Aorta (tissue), 5 donors: ENCODE measurements around the gene ATF6B. TPM values are rescaled to one million over a fixed set of nuclear protein-coding genes. Genes with fewer than 3 reads are reported as not detected.

Experiments used
- ATAC-seq: fragments of 200-7000 bp; cut with Tn5 transposase; one replicate; pipeline ENCODE4 v1.9.1; 2022; ENCODE audit warnings: moderate library complexity; ENCODE audit not compliant: low FRiP score
- DNase-seq, 2 donors: peaks; one replicate each; pipeline ENCODE4 v3.0.0-alpha.2; 2020
- H3K27ac ChIP-seq, 2 donors: one replicate each; pipeline ENCODE4 v1.5.1; 2013; ENCODE audit warnings: low read length in 2 of 2, mild to moderate bottlenecking in 2 of 2, moderate library complexity in 2 of 2, control low read depth in 1 of 2, inconsistent platforms in 1 of 2, low read depth in 1 of 2
- H3K27me3 ChIP-seq, 2 donors: one replicate each; pipeline ENCODE4 v1.6.1; 2013; ENCODE audit warnings: control low read depth in 1 of 2, low read length in 1 of 2, mild to moderate bottlenecking in 1 of 2, moderate library complexity in 1 of 2; ENCODE audit not compliant: insufficient read depth in 2 of 2, control insufficient read depth in 1 of 2
- H3K36me3 ChIP-seq, 2 donors: one replicate each; pipeline ENCODE4 v1.6.1; 2013; ENCODE audit warnings: control low read depth in 1 of 2, low read length in 1 of 2, mild to moderate bottlenecking in 1 of 2; ENCODE audit not compliant: insufficient read depth in 2 of 2, control insufficient read depth in 1 of 2
- H3K4me1 ChIP-seq, 2 donors: one replicate each; pipeline ENCODE4 v1.6.1; 2013; ENCODE audit warnings: low read length in 2 of 2, control low read depth in 1 of 2, mild to moderate bottlenecking in 1 of 2, moderate library complexity in 1 of 2; ENCODE audit not compliant: insufficient read depth in 2 of 2, control insufficient read depth in 1 of 2
- H3K4me3 ChIP-seq, 2 donors: one replicate each; pipeline ENCODE4 v1.5.1; 2013; ENCODE audit warnings: low read length in 2 of 2, control low read depth in 1 of 2, mild to moderate bottlenecking in 1 of 2
- H3K9me3 ChIP-seq: one replicate; pipeline ENCODE4 v1.6.1; 2013; ENCODE audit warnings: mild to moderate bottlenecking, low read length; ENCODE audit not compliant: control insufficient read depth
- WGBS, 2 donors: extraction: QIAGEN DNeasy Blood & Tissue Kit; methylation state at CpG; one replicate each; pipeline ENCODE4 v1.1.7; 2013; 5-methylcytosine and 5-hydroxymethylcytosine counted together
- intact Hi-C, 2 donors: fragments of 100-400 bp; cut with DNase I; formaldehyde crosslinking; loops; one replicate each; pipeline versions ENCODE4 v1.14.2 to v1.15.0; 2022
- polyA plus RNA-seq, 2 donors: library from polyadenylated mRNA; stranded (reverse); fragments of 200-250 nt; gene quantifications; one replicate each; pipeline ENCODE4 v1.2.3, GENCODE V29; 2013
- total RNA-seq, 2 donors: library from RNA; stranded (reverse); fragmentation: NEBNext Ultra II Directional; extraction: Animal tissue kit (Norgen Biotek cat#: 25700); gene quantifications; one replicate each; pipeline ENCODE4 v1.2.1, GENCODE V29; 2021
- donor health status: healthy with polysubstance abuse.
- donor health status: Bipolar disorder and iron deficiency.
- donor health status: DM: no; HTN: no; CAD: no.
- donor health status: DM: no; HTN: no; CAD: no.
- donor health status: DM: yes; HTN: yes; CAD: no.

The ATF6B gene
- total and polyA plus RNA-seq, 4 donors = 12.9 to 93.1 (median 73.5) TPM

DNA sequence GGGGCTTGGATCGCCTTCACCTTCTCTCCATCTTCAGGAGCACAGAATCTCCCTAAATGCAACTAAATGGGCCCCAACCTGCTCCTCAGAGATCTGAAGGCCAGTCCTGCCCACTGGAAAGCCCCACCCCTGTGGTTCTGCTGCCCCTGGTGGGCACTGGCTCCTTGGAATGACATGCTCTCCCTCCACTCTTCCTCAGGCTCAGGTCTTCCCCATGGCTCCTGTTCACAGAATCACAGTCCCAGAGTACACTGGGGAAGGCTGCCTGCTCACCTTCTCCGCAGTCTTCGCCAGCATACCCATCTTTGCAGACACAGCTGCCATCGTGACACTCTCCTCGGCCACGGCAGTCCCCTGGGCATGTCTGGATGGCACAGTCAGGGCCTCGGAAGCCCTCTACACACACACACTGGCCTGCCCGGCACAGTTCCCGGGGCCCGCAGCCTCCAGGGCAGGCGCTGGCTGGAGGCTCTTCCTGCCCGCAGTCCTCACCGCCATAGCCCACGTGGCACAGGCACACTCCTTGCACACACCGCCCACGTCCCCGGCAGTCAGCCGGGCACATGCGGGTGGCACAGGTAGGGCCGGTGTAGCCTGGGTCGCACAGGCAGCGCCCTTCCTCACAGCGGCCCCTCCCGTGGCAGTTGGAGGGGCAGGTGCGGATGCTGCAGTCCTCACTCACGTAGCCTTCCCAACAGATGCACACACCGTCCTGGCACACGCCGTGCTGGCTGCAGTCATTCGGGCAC is 32.5 kb downstream of the ATF6B start:
- peak; percentile 9 for ATAC-seq
- Histone ChIP-seq H3K27me3 (no peaks in the 10 kb centered on the region), H3K4me1 (peaks cover 0 to 4% of the 10 kb centered on the region in 2 donors), H3K27ac (no peak overlapping the region), H3K36me3 (no peaks in the 10 kb centered on the region), H3K9me3 (no peaks in the 10 kb centered on the region), H3K4me3 (no peak overlapping the region)
- intact Hi-C loops = no loop called here
- 79 to 85% methylated on average over 30 of the region's 30 CpGs for whole genome bisulfite sequencing, 2 donors
- DNase-seq = no peak

DNA sequence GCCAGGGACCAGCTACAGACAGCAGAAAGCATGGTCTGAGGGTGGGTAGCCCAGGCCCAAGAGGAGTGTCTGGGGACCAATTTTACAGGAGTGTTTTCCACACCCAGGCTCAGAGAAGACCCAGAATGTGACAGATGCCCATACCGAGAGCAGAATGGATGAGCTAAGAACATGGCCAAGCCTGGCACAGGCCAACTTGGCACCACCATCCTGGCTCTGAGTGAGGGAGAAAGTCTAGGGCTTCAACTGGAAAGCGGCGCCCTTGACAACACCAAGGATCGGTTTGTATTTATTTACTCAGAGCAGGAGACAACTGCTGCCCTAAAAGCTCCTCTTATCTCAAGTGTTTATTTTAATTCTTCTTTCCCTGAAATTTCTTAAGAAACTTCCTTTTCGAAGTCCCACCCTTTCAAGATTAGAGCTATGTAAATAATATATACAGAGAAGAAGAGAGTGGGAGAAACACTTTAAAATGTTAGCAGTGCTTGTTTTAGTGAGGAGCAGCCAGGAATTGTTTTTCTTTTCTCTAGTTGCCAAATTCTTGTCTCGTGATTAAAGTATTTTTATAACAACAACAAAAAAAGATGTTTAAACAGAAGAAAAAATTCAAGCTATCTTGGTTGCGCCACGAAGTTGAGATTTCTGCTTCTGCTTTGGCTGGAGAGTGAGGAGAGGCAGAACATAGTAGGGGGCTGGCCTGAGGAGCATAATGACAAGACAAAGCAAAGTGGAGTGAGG is 35.1 kb downstream of the ATF6B start:
- Histone ChIP-seq H3K4me1 (peaks cover 0 to 4% of the 10 kb centered on the region in 2 donors), H3K4me3 (no peak overlapping the region), H3K27me3 (no peaks in the 10 kb centered on the region), H3K27ac (peak overlapping the region; percentile 52 to 78), H3K9me3 (no peaks in the 10 kb centered on the region), H3K36me3 (no peaks in the 10 kb centered on the region)
- WGBS, 2 donors = 3 to 6% methylated on average over 8 of the region's 8 CpGs
- DNase-seq (peak; percentile 74 to 80), ATAC-seq (peak; percentile 56)
- intact Hi-C loops = loop anchor here in 1 of 2 donors (2.0 kb wide), 1 partner anchor 14 kb away; no protein-coding TSS in a partner anchor

DNA sequence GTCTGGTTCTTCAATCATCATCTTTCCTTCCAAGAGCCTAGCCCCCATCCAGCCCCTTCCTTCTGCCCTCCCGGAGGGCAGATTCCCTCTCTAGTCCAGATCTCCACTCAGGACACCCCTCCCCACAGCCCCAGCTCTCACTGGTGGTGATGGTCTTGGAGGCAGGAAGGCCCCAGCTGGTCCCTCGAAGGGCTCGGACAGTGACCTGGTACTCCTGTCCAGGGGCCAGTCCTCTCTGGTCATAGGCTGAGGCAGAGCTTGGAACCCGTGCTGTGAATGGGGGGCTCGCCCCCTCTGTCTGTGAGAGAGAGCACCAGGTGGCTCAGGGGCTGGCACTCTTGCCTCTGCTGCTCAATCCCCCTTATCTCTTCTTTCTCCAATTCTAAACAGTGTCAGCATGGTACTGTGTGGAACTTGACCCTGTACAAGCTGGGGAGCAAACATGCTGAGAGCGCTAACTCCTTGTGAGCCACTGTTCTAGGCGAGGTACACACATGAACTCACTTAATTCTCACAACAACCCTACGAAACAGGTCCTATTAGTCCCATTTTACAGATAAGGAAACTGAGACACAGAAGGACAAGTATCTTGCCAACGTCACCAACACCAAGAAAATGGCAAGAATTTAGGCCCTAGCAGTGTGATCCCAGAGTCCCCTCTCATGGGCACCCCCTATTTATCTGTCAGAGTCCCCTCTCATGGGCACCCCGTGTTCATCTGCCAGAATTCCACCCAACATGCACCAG is 38.8 kb downstream of the ATF6B start:
- intact Hi-C loops = no loop called here
- 91 to 92% methylated on average over 10 of the region's 10 CpGs for WGBS, 2 donors
- Histone ChIP-seq H3K4me3 (no peak overlapping the region), H3K27ac (no peak overlapping the region), H3K27me3 (no peaks in the 10 kb centered on the region), H3K9me3 (no peaks in the 10 kb centered on the region), H3K36me3 (no peaks in the 10 kb centered on the region), H3K4me1 (peaks cover 0 to 4% of the 10 kb centered on the region in 2 donors)
- DNase-seq (no peak), ATAC-seq (no peak)

DNA sequence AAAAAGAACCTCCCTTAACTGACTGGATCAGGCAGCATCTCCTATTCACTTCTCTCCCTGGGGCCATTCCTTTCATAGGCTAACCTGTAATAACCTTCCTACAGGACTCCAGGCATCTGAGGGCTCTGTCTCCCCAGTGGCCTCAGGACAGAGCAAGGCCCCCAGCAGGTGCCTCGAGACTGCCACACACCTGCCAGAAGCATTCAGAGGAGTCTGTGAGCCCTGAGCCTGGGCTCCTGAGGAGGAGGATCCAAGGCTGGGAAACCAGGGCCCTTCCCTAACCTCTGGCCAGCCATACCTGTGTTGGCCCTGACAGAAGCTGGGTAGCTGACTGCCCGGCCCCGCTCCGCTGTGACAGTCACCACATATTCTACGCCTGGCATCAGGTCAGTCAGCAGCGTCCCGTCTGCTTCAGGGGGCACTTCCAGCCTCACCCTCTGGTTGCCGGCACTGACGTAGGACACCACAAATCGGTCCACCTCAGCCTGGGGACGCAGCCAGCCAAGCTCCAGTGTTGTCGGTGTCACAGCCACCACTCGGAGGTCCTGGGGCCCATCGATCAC is 39.5 kb downstream of the ATF6B start:
- no peaks in the 10 kb centered on the region for H3K27me3 ChIP-seq
- no peak overlapping the region for H3K27ac ChIP-seq
- intact Hi-C loops = no loop called here
- peaks cover 0 to 1% of the 10 kb centered on the region in 2 donors for H3K36me3 ChIP-seq
- no peak for ATAC-seq
- no peak for DNase-seq
- no peaks in the 10 kb centered on the region for H3K9me3 ChIP-seq
- WGBS, 2 donors = 94% methylated on average over 14 of the region's 14 CpGs
- H3K4me3 ChIP-seq = no peak overlapping the region
- peaks cover 0 to 4% of the 10 kb centered on the region in 2 donors for H3K4me1 ChIP-seq

DNA sequence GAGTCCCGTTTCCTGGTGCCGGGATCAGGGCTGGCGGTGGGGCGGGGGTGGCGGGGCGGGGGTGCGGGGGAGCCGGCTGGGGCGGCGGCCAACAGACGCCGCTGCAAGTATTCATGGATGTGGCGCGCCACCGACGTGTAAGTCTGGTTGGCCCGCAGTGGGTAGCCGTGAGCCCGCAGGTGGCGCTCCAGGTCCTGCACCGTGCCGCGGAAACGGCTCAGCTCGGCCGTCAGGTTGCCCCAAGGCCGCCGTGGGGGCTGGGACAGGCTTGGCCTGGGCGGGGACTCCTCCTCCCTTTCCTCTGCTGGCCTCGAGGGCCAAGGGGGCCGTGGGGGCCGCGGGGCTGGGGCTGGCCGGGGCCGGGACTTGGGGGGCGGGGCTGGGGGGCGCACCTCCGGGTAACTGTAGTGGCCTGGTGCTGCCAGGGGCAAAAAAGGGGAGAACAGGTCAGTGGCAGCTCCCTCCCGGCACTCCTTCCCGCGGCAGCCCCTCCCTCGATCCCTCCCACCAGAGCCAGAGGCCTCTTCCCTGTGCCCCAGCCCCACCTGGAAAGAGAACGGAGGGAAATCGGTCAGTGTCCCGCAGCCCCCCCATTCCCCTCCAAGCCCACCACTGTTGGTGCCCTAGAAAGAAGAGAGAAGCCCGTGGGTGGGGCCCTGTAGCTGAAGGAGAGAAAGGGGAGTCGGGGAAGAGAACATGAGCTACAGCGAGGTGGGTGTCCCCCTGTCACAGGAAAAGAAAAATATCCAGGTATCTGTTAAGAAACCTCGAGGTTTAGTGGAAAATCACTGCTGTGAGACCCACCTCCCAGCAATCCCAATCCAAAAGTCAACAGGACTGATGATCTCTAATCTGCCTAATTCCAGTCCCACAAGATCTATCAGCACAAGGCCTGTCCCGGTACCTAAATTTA is 40.2 kb downstream of the ATF6B start:
- Histone ChIP-seq H3K36me3 (peaks cover 0 to 1% of the 10 kb centered on the region in 2 donors), H3K9me3 (no peaks in the 10 kb centered on the region), H3K4me1 (peaks cover 0 to 4% of the 10 kb centered on the region in 2 donors), H3K27me3 (no peaks in the 10 kb centered on the region), H3K27ac (peak overlapping the region in 1 of 2 donors; percentile 25), H3K4me3 (no peak overlapping the region)
- ATAC-seq (peak; percentile 86), DNase-seq (peak; percentile 92 to 97)
- 19 to 39% methylated on average over 17 to 50 of the region's 50 CpGs for WGBS, 2 donors
- intact Hi-C loops = no loop called here

DNA sequence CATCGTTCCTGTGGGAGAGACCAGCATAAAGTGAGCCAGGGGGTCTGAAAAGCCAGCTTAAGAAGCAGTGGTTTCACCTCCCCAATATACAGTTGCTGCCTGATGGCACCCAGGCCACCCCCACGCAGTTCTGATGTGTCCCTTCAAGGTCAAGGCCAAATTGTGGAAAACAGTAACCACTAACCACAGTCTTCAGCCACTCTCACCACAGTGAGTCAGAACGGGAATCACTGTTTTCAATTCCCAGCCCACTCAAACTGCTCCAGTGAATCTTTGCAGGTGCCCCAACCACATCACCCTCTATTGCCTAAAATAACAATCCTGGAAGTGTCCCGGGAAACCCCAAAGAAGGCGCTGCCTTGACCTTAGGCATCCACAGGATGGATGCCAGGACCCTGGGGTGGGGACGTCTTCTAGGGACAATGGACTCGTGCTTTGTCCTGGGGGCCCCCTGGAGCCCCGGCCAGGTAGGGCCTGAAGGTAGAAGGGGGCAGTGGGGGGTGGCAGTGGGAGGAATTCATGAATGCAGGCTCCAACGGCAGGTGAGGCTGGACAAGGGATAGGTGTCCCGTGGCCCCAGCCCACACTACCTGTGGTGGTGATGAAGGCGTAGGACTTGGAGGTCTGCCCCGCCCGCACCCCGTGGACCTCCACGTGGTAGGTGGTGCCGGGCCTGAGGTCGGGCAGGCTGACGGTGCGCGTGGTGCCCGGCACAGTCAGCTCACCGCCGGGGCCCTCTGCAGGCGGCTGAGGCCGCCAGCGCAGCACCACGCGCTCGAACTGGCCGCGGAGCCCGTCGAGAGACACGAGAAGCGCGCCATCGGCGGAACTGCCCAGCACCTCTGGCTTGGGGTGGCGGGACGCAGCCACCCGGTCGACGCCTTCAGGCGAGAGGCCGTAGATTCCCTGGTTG is 41.1 kb downstream of the ATF6B start:
- peak; percentile 37 for ATAC-seq
- intact Hi-C loops = no loop called here
- peak in 1 of 2 donors; percentile 83 for DNase-seq
- H3K9me3 ChIP-seq = no peaks in the 10 kb centered on the region
- H3K27me3 ChIP-seq = no peaks in the 10 kb centered on the region
- peaks cover 0 to 2% of the 10 kb centered on the region in 2 donors for H3K4me1 ChIP-seq
- WGBS, 2 donors = 28 to 29% methylated on average over 45 of the region's 45 CpGs
- H3K27ac ChIP-seq = peak overlapping the region in 1 of 2 donors; percentile 9
- H3K36me3 ChIP-seq = peaks cover 0 to 1% of the 10 kb centered on the region in 2 donors
- no peak overlapping the region for H3K4me3 ChIP-seq

DNA sequence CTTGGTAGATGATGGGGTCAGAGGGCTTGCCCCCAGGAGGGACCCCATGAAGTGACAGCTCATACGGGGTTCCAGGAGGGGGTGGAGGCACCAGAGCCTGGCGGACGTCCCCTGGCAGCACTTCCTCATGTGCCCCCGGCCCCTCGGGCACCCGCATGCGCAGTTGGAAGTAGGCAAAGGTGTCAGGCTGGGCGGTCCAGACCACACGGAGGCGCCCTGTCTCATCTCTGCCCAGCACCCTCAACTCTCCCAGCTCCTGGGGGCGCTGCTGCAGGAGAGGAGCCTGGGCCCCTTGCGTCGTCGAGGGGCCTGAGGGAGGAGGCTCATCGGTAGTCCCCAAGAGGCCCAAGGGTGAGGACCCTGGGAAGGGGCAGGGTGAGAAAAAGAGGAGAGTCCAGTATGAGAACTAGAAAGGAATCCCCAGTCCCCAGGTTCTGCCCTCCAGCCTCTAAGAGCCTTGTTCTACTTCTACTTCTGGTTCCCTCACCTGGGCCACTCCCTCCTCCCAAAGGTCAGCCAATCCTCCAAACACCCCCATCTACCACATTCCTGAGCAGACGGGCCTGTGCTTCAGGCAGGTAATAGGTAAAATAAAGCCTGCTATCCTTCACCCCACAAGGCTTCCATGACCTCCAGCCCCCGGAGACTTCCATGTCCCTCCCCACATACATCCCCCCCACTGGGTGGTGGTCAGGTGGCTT is 42.1 kb downstream of the ATF6B start:
- DNase-seq (peak in 1 of 2 donors; percentile 74), ATAC-seq (no peak)
- H3K4me1 ChIP-seq = peaks cover 0 to 3% of the 10 kb centered on the region in 2 donors
- WGBS, 2 donors = 89 to 93% methylated on average over 17 of the region's 17 CpGs
- no peak overlapping the region for H3K4me3 ChIP-seq
- intact Hi-C loops = no loop called here
- no peaks in the 10 kb centered on the region for H3K27me3 ChIP-seq
- peaks cover 0 to 1% of the 10 kb centered on the region in 2 donors for H3K36me3 ChIP-seq
- no peaks in the 10 kb centered on the region for H3K9me3 ChIP-seq
- no peak overlapping the region for H3K27ac ChIP-seq
